Stimulated activated CD4-positive, alpha-beta T cell treated with anti-CD3 and anti-CD28 coated beads, Interleukin-4, amount 100 ng/mL, for 1 hour (primary cell): ENCODE data around the gene TSPAN15.

Experiments used
- DNase-seq: peaks from one replicate; pipeline ENCODE4 v3.0.0-alpha.2; 2020

The TSPAN15 gene

DNA sequence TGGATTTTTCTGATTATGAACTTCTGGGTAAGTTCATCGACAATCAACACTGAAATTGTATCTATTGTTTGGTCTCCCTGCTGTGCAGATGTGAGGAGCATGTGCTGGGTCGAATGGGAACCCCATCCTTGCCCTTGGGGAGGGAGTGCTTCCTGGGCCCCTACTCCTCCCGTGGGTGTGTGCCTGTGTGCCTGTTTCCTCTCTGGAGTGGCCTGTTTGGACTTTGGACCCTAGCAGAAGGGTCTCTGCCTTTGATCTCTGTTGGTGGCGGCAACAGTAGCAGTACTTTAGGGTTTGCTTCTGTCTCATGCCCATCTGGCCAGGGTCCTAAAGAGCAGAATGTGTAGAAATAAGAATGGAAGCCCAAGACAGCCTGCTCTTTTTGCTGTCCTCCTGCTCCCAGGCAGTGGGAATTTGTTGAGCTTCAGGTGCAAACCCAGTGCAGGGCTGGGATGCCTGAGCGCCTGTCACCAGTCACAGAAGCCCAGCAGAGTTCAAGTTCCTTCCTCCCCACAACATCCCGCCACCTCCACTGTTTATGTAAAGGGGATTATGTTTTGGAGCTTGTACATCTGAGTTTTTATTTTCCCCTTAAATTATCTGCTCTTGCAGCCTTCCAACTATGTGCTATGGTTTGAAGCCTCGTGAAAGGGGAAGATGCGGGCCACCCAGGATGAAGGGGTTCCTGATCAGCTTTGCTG is 33.1 kb upstream of the TSPAN15 start:
- no peak for DNase-seq

DNA sequence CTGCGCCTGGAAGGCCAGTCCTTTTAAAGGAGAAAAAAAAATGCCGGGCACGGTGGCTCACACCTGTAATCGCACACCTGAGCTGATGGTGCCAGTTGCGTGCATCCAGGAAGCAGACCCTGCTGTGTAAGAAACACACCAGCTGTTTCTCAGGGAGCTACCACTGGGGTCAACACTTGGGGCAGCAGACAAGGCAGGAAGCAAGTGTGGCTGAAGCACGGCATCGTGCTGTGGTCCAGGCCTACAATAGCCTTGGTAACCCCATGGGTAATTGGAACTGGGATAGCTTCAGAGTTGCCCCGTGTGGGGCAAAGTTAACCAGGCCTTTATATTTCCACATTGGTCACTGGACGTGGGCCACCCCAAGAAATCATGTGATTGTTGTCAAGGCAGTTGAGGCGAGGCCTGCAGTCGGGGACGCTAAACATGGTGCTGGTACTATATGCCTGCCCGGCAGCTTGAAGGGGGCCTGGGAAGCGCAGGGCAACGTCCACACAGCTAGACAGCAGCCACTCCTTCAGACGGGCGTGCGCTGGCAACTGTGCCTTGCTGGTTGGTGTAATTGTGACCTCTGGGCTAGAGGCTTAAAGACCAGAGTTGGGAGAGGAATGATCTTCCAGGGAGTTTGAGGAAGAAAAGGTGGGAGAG is 32.0 kb upstream of the TSPAN15 start:
- no peak for DNase-seq

DNA sequence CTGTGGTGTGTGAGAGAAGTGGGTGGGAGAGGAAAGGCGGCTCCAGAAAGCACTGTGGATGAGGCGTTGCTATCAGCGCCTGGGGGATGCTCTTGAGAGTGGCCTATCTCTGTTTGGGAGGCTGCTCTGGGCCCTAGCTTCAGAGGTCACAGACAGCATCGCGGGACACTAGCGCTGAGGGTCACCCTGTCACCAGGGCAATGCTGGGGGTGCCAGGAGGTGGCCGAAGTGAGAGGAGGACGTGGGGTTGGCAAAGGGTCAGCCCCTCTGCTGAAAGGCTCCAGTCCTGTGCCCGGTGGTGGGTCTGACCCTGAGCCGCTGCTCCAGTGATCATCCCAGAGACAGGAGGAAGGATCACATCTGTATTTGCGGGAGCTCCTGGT is 31.5 kb upstream of the TSPAN15 start:
- DNase-seq, result no peak

DNA sequence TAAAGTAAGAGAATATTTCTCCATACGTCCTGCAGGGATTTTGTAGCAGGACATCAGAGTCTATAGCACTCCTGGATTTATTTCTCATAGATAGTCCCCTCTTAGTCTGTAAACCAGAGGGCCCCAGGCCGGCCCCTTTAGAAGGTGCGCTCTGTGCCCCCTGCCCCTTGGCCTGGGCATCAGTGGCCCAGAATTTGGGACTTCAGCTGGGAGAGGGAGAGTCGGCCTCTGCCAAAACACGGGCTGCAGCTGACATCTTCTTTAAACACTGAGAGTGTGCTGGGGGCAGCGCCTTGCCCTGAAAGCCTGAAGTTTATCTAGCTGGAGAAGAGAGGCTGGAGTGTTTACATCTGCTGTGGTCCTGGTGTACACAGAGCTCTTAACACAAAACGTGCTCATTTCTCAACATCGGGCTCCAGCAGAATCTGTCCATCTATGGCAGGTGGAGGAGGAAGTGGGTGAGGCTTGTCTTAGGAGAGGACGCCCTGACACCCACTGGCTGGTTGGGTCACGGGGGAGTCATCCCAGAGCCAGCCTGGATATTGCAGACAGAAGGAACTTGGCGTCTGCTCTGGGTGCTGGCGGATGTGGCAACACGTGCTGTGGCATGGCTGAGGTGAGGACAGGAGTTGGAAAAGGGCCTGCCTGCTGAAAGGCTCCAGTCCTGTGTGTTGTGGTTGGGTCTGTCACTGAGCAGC is 29.5 kb upstream of the TSPAN15 start:
- no peak for DNase-seq

DNA sequence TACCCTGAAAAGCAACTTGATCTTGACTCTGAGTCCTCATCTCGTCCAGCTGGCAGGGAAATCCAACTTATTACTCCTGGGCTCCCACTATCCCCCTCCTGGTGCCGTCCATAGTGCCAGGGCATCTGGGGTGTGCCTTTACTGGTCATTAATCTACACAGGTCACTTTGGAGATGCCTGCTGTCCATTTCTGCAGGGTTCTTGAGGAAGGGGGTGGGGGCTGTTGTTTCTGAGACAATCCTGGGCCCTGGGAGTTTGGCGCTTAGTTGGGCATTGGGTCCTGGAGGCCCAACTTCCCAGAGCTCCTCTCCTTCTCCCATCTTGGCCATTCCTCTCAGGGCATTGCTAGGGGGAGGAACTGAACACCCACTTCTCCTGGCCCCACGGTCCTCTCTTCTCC is 28.6 kb upstream of the TSPAN15 start:
- DNase-seq, result no peak

DNA sequence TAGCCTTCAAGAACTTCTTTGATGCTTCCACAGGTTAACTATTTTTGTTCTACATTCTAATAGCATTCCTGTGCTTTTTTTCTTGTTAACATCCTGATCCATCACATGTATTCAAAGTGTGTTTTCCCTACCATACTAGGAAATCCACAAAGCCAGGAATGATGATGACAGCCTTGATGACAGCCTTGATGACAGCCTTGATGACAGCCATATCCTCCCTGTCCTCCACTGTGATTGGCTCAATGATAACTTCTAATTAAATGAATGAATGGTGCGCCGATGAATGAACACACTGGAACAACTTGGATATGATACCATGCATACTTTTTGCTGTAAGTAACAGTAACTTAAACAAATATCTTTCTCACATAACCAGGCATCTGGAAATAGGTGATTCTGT is 26.2 kb upstream of the TSPAN15 start:
- no peak for DNase-seq

DNA sequence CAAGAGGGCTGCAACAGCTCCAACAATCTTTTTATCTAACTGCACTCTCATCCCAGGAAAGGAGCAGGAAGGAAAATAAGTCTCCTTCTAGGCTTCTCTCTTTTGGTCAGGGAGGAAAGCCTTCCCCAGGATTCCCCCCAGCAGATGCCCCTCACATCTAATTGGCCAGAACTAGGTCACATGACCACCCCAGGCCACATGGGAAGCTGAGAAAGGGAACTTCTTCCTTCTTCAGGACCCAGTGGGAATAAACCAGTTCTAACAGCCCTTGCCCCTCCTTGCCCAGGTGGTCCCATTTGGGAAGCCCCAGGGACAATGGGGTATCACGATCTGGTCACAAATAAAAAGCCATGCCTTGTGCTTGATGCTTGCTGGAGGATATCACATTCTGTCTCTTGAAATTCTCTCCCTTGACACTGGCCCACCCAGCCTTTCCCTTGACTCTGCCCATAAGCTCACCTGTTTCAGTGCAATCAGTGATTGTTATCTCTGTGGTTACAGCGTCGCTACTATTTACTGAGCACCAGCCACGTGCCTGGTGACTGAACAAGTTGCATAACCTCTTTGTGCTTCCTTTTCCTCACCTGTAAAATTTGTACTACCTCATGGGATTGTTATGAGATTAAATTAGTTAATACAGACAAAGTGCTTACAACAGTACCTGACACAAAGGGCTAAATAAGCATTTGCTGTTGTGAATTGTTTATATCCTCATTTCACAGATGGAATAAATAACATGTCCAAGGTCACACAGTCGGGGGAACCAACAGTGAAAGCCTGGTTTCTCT is 25.6 kb upstream of the TSPAN15 start:
- no peak for DNase-seq

DNA sequence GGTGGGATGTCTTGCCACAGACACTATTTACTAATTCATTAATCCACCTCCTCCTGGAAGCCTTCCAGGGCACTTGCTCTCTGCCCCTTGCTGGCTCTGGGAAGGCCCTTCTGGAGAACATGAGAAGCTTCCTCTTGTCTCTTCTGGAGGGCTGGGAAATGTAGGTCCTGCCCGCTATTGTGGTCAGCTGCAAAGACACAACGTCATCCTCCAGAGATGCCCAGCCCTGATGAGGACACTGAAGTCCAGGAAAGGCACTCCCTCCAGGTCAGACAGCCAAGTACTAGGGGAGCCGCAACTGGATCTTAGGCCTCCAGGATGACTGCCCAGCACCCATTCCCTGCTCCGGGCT is 24.9 kb upstream of the TSPAN15 start:
- no peak for DNase-seq

DNA sequence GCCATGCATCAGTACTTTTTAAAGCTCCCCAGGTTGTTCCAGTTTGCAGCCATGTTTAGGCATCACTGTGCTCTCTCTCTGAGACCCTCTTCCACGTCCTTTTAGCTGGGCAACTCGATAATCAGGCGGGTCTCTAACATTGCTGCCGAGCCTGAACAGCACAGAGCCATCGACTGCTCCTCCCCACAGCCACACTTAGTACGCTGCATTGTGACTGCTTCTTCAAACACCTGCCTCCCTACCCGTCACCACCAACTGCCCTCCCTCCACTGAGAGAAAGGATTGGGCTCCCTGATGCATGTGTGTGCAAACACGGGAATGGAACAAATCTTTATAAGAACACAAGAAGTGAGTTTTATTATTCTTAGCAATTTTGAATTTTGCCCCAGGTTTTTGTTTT is 23.1 kb upstream of the TSPAN15 start:
- no peak for DNase-seq

DNA sequence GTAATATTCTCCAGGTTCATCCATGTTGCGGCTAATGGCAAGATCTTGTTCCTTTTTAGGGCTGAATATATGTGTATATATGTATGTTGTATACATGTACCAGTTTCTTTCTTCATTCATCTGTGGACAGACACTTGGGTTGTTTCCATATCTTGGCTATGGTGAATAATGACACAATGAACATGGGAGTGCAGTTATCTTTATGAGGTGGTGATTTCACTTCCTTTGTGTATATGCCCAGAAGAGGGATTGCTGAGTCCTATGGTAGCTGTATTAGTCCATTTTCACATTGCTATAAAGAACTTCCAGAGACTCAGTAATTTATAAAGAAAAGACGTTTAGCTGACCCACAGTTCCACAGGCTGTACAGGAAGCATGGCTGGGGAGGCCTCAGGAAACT is 17.1 kb upstream of the TSPAN15 start:
- no peak for DNase-seq

DNA sequence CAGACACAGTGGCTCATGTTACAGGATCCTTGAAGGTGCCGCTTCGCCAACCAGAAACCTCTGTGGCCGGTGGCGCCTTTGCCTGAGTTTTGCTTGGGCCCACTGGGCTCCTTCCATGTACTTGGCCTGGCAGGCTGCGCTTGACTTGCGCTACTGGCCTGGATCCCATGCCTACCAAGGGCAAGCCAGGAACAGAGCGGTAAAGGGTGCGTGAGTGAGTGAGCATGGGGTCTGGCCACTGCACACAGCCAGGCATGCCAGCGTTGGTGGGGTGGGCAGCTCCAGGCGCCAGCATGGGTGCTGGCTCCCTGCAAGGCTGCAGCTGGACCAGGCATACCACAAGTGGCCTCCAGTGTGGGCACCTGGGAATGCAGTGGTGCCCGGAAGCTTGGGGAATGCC is 16.3 kb upstream of the TSPAN15 start:
- DNase-seq, result no peak

DNA sequence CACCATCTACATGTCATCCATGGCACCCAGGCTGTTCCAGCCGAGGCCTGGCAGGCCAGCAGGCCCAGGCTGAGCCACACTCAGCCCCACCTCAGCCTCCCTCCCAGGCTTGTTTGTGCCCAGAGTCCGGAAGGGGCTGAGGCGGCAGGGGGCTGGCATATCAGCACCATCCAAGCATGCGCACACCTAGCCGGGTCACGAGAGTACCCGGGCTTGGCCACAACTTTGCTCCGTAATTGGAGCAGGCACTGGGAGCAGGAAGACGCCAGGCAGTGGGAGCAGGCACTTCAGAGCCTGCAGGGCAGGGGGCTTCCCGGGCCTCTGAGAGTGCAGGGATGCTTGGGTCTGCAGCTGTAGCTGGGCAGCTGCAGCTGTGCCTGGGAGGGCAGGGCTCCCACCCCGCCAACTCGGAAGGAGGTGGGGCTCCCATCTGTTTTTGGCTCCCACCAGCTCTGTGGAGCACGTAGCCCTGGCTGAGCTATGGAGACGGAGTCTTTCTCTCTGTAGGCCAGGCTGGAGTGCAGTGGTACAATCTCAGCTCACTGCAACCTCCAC is 15.2 kb upstream of the TSPAN15 start:
- no peak for DNase-seq

DNA sequence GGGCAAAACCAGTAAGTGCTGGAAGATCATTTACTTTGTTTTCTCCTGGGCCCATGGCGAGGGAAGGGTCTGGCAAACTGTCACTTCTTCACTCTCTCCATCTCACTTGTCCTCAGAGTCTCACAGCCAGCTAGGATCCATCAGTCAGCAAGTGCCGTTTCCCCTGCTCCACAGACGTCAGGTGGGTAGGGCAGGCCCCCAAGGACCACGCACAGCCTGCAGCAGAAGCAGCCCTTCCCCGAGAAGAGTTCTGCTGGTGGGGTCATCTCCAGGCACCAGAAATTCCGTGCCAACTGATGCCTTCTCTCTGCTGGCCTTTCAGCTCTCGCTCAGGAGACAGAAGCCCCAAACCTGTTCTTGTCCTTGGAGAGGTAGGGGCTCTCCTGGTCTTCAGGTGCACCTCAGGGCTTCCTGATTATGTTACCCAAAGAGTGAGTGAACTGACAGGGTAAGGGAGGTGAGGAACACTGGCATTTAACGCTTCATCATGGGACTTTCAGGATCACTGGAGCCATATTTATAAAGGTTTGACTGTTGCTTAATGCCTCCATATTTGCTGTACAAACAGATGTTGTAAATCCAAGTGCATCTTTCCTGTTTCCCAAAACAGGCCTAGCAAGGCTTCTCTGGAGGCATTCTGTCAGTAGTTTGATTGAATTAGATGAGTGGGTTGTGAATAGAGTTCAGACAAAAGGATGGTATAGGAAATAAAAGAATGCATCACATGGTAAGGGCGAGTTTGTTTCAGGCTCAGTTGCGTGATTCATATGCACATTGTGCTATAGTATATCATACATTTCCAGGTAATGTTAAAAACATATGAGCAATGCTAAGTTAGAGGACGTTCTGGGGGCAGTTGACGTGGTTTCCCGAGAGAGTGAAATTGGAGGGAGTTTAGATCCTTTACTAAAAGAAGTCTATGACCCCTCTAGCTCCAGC is 13.7 kb upstream of the TSPAN15 start:
- no peak for DNase-seq

DNA sequence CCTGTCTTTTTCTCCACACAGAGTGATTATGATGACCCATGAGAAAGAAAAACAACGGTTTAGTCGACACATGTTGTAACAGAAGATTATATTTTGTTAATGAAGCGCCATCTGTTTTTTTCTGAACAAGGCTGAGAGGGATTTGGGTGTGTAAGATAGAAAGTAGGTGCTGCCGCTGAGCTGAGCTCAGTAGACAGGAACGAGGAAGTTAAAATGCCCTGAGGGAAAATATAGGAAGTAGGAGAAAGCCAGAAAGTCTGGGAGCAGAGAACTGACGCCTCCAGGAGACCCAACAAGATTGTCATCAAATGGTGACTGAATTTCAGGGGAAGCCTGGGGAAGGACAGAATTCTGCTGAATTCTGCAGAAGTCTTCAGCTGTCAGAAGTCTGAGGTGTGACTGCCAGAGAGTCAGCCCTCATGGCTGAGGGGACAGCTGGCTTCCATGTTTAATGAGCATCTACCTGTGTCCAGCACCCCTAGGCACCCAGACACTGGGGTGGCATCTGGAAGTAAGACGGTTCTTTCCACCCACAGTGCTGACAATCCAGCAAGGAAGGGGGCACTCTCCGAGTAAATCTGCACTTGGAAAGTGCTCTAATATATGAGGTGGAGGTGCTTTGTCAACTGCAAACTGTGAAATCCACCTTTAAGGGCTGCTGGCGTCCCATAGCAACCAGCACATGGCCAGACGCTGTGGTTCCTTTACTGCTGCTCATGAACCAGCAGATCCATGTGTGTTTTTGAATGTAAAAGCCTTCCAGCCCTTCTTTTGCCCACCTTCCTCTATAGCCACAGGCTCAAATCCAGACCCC is 12.5 kb upstream of the TSPAN15 start:
- DNase-seq, result no peak

DNA sequence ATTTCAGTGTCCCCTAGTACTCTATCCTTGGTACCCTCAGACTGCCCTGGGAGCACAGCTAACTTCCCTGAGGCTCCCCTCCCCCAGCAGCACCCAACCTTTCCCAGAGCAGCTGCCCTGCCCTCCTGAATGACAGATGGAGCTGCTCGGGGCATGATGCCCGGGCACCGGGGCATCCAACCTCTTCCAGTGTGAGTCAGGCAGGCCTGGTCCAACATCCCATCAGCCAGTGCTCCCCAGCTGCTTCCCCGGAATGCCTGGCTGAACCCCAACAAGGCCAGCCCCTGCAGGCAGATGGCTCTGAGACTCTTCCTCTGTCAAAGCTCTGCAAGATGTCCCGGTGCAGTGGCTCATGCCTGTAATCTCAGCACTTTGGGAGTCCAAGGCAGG is 11.9 kb upstream of the TSPAN15 start:
- no peak for DNase-seq

DNA sequence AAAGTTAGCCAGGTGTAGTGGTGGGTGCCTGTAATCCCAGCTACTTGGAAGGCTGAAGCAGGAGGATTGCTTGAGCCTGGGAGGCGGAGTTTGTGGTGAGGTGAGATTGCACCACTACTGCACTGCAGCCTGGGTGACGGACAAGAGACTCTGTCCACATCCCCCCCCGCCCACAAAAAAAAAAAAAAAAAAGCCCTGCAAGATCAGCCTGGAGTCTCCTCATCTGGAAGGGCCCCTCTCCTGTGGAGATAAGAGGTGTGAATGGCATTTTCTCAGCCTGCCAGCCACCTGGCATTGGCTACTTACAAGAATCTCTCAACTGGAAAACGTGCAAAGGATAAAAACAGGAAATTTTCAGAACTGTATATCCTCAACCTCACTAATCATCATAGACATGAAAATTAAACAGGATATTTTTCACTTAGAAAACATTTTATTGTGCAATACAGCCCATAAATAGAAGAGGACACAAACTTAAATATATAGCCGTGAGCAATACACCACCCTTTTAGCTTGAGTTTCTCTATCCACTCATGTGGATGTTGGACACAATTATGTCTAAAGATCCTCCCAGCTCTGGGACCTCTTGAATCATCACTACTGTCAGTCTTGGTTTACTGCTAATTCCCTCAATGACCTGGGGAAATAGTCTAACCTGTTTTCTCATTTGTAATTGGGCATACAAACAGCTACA is 11.3 kb upstream of the TSPAN15 start:
- no peak for DNase-seq

DNA sequence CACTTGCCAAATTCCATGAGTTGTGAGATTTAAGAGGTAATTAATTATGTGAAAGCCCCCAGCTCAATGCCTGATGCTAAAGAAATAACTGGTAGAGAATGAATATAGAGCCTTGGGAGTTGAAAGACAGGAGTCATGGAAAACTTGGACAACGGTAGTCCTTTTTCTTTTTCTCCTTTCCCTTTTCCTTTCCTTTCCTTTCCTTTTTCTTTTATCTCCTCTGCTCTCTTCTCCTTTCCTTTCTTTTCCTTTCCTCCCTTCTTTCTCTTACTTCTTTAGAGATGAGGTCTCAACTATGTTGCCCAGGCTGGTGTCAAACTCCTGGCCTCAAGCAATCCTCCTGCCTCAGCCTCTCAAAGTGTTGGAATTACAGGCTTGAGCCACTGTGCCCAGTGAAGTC is 7.9 kb upstream of the TSPAN15 start:
- no peak for DNase-seq

DNA sequence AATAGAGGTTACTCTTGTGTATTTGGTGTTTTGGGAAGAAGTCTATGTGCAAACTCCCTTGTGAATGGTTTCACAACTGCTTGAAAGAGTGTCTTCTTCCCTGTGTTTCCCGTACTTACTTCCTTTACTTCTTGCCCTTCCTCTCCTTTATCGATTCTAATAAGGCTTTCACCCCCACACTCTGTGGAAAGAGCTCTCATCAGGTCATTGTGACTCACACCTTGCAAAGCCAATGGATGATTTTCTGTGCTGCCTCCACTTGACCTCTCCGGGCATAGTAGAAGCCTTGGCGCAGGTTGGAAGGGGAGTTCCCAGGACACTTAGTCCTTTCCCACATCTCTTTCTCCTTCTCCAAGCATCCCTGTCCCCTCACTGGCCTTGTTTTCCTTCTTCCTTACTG is 6.2 kb upstream of the TSPAN15 start:
- DNase-seq, result no peak

DNA sequence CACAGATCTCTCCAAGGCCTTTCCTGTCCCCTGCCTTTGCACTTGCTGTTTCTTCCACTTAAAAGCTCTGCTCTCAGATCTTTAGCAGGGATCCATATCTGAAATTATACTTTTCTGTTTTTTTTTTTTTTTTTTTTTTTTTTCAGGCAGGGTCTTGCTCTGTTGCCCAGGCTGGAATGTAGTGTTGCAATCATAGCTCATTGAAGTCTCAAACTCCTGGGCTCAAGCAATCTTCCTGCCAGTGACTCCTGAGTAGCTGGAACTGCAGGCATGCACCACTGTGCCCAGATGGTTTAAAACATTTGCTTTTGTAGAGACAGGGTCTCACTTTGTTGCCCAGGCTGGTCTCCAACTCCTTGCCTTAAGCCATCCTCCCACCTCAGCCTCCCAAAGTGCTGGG is 5.0 kb upstream of the TSPAN15 start:
- DNase-seq, result no peak

DNA sequence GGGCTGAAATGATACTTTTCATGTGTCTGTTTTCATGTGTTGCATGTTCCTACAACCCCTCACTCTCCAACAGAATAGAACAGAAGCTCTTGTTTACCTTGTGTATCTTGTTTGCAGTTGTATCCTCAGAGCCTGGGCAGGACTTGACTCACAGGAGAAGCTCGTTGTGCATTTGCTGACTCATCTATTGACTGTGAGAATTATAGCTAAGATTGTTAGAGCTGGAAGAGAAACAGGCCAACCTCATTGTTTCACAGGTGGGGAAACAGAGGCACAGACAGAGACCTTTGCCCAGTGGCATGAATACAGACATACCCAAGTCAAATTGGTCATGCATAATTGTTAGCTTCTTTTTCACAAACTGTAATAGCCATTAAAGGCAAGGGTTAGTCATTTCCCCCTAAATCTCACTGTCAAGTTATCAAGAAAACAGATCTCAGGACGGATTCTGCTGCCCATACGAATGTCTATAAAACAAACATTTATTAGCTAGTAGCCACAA is 4.6 kb upstream of the TSPAN15 start:
- no peak for DNase-seq

DNA sequence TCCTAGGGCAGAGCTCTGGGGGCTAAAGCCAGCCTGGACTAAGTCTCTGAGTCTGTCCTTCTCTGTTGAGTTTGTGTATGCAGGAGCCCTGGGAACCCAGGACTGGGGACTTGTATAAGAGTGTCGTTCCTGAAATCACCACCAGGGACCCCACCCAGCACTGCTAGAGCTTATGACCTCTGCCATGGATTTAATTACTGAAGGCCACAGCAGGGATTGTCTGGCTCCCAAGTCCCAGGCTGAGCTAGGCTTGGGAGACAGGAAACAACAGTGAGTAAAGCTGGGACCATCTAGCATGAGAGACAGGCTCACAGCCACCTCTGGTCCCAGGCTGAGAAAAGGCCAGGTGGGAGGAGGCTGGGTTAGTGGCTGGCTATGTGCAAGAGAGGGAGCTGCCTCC is 1.4 kb upstream of the TSPAN15 start:
- peak; percentile 38 for DNase-seq
